GM19324 (cell line): ENCODE measurements around the gene CARD8.

Experiments
- ATAC-seq: cut with Tn5 transposase; IDR thresholded peaks from one replicate; pipeline ENCODE4 v1.9.1; 2021; ENCODE audit warnings: mild to moderate bottlenecking, moderate library complexity; ENCODE audit not compliant: unreplicated experiment, low FRiP score

Gene CARD8

GRCh38 chr19:48216933-48217332, 38.8 kb downstream of the CARD8 start:
- no peak for ATAC-seq

DNA sequence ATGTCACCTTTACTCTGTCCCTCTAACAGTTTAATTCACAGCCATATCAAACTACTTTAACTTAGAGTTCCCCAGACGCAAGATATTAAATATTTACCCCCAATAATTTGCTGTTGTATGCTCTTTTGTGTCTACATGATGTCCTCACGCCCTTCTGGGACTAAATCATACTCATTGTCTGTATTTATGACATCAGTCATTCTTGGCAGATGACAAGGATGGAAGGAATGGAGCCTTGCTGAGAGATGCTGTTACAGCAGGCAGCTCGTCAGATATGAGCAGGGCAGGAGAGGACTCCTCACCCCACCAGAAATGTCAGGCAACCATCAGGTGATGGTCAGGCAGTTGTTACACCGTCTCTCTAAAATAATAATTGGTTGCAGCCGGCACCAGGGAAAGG, 41.8 kb downstream of the CARD8 start:
- no peak for ATAC-seq

GRCh38 chr19:48210005-48210404, 45.7 kb downstream of the CARD8 start:
- ATAC-seq = no peak

DNA sequence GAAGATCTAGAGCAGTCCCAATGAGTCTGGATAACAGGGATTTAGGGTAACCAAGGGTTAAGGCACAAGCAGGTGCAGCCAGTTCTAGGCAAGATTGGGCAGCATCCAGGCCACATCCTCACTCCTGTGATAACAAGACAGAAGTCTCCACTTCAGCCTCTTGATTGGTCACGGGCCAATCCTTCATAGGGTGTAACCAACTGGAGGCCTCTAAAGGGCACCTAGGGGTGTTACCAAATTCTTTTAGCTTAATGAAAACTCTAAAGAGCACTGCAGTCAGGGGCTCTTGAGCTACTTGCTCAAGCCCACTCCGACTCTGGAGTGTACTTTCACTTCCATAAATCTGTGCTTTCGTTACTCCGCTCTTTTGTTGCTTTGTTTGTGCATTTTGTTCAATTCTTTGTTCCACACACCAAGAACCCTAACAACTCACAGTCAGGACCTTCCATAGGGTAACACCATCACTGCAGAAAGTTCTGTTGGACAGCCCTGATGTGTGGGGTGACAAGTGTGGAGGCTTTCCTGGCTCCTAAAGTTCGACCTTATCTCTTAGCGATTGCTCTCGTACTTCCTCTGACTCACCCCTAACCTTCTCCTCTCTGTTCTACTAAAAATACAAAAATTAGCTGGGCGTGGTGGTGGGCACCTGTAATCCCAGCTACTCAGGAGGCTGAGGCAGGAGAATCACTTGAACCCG, 49.2 kb downstream of the CARD8 start:
- no peak for ATAC-seq

- ATAC-seq = peak; percentile 85
These were observed 51.7 kb downstream of the CARD8 start for GRCh38 chr19:48203794-48204628.

GRCh38 chr19:48203222-48203793, 52.4 kb downstream of the CARD8 start:
- ATAC-seq = no peak

DNA sequence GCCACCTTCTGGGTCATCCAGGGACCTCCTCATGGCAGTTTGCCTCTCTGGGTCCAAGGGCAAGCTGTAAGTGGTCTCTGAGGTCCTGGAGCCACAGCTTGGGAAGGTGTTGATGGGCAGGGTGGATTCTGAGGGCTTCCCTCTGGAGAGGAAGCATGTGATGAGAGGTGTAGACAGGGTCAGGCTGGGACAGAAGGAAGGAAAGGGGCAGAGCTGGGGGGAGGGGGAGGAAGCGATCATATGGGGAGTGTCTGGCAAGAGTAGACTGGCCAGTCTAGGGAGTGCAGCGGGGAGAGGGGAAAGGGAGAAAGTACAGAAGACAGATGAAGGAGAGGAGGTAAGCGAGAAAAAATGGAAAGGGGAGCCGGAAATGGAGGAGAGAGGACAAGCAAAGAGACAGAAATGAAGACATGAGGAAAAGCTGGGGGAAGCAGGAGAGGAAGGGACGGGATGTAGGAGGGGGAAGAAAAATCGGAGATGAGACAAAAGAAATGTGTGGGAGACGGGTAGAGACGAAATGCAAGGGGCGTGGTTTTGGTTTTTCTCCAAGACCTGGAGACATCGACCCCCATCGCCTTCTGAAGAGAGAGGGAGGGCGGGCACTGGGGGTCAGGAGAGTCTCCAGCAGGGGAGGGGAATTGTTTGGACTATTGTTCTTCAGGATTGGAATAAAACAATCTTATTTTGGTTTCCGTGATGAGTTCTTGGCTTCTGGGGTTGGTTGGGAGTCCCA, 58.6 kb downstream of the CARD8 start:
- ATAC-seq = no peak

DNA sequence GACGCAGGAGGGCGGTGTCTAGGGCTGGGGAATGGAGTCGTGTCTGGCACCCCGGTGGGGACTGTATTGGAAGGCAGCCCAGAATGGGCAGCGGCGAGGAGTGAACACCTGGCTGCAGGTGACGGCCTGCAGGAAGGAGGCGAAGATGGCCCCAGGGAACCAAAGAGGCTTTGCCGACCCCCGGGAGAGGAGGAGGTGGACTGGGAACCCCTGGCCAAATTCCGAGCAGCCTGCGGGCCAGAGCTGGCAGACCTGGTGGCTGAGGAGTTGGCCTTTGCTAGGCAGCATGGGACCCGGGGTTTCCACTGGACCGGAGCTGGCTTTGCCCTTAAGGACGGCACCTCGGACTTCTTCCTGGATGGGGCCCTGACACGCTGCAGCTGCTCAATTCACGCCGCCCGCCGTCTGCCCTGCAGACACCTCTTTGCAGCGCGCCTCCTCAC, 59.4 kb downstream of the CARD8 start:
- ATAC-seq = no peak

DNA sequence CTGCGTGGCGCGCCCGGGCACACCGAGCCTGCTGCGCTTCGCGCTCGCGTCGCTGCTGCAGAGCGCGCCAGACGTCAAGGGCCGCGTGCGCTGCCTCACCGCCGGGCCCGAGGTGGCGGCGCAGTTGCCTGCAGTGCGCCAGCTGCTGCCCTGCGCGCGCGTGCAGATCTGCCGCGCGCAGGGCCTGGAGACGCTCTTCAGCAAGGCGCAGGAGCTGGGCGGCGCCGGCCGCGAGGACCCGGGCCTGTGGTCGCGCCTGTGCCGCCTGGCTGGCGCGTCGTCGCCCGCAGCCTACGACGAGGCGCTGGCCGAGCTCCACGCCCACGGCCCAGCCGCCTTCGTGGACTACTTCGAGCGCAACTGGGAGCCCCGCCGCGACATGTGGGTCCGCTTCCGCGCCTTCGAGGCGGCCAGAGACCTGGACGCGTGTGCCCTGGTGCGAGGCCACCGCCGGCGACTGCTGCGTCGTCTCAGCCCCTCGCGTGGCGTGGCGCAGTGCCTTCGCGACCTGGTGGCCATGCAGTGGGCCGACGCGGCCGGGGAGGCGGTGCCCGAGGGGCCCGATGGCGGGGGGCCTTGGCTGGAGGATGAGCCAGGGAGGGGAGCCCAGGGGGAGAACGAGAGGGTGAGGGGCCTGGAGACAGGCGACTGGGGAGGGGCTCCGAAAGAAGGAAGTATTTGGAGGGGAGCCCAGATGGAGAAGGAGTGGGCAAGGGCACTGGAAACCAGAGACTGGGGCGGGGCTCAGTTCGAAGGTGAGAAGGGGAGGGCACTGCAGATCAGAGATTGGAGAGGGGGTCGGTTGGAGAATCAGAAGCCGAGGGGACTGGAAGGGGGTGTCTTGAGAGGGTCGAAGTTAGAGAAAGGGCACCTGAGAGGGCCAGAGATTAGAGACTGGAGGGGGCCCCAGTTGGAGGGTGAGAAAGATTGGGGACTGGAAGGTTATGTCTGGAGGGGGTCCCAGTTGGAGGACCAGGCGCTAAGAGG, 60.6 kb downstream of the CARD8 start:
- no peak for ATAC-seq

GRCh38 chr19:48194041-48194843, 61.5 kb downstream of the CARD8 start:
- no peak for ATAC-seq

DNA sequence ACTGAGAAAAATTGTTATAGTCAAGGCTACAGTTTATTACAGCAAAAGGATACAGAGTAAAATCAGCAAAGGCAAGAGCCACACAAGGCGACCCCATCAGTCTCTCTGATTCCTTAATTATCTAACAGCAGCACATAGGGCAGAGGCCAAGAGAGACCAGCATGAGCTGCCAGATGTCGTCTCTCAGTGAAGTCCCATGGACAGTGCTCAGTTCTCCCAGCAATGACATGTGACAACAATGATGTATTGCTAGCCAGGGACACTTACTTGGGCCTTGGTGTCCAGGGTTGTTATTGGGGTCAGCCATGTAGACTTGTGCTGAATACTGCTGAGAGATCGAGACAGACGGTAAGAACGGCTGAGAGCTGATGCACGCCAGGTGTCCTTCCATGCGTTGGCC, 63.0 kb downstream of the CARD8 start:
- no peak for ATAC-seq

GRCh38 chr19:48190885-48191284, 64.8 kb downstream of the CARD8 start:
- ATAC-seq = no peak

DNA sequence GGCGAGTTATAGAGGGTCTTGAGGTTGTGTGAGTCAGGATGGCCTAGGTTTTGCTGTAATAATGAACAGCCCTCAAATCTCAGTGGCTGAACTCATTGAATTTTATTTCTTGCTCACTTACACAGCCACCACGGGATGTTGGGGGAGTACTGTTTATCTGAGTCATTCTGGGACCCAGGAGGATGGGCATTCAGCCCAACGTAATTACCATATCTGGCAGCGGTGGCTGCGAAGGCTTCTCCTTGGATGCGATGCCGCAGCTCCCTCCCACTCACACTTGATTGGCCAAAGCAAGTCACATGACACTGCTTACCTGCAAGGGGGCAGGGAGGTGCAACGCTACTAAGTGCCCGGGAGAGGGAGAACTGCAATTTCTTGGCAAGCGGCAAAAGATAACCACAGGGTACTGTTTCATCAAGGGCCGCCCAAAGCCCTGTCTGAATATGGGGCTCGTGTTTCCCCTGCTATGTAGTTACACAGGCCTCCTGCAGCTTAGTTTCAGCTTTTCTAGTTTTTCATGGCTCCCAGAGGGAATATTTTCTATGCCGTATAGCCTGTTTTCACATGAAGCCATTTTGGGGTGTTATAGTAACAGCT, 65.3 kb downstream of the CARD8 start:
- no peak for ATAC-seq

DNA sequence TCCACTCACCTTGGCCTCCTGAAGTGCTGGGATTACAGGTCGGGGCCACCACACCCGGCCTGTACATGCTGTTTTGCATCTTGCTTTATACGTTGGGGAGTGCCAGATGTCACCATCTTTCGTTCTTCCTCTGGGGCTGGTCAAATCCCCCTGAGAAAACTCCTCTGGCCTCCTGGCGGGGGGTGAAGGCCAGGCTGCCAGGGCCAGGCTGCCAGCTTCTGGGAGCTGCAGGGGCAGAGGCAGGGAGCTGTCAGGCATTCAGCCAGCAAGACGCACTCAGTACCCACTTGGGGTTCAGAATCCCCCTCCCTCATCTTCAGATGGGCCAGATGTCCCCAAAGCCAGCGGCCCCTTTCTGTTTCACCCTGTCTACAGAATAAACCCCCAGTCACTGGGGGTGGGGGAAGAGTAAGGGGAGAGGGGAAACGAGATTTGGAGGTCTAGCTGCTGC, 69.1 kb downstream of the CARD8 start:
- peak; percentile 46 for ATAC-seq

GRCh38 chr19:48186015-48186414, 69.7 kb downstream of the CARD8 start:
- peak; percentile 53 for ATAC-seq

- no peak for ATAC-seq
These were observed 72.4 kb downstream of the CARD8 start for GRCh38 chr19:48183356-48183755.

- ATAC-seq = no peak
These were observed 73.3 kb downstream of the CARD8 start for GRCh38 chr19:48182434-48182833.

DNA sequence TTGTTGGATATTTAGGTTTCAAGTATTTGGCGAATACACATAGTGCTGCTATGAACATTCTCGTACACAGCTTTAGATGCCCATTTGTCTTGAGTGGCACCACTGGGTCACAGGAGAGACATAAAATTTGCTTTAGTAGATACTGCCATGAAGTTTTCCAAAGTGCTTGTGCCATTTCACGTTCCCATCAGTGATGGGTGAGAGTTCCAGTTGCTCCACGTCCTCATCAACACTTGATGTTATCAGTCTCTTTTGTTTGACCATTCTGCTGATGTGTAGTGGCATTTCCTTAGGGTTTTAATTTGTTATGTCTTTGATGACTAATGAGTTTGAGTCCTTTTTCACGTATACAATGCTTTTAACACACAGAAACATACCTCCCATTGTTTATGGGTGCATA, 74.2 kb downstream of the CARD8 start:
- no peak for ATAC-seq
